B cell (primary cell): ENCODE data around the gene FMN1.

Source experiments
- EZH2 ChIP-seq: IDR thresholded peaks from 2 replicates; pipeline ENCODE4 v1.6.1; 2012; ENCODE audit warnings: borderline replicate concordance, low read depth, mild to moderate bottlenecking, moderate library complexity, low read length; ENCODE audit not compliant: insufficient read depth, poor library complexity, severe bottlenecking
- TF ChIP-seq, protein P1 (sequence below): fragments of 200-600 bp; IDR thresholded peaks from one replicate; pipeline ENCODE4 v1.8.0; 2022; ENCODE audit warnings: antibody characterized with exemption, mild to moderate bottlenecking

DNA sequence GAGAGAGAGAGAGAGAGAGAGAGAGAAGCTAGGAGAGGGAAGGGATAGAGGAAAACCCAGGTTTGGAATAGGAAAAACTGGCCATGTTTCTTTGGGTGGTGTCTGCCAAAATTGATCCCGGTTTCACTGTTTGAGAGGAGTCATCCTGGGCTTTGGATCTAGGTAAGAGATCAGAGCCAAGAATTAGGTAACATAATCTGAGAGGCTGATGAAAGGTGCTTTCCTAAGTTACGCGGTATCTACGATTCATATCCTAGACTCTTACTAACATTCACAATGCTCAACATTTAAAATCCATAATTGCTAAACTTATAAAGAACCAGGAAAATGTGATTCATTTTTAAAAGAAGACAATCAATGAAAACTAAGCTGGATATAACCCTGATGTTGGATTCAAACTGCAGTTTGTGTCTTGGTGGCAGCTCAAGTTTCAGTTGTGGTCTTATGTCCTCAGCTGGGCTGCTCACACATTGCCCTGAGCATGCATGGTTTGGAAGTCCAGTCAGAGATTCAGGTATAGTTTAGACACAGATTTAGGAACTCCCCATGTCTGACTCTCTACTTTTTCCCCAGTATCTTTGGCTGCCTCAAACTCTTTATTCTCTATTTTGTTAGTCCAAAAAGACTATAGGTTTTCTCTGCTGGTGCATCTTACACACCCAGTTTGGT is 42.5 kb upstream of the FMN1 start:
- TF ChIP-seq, protein P1, sequence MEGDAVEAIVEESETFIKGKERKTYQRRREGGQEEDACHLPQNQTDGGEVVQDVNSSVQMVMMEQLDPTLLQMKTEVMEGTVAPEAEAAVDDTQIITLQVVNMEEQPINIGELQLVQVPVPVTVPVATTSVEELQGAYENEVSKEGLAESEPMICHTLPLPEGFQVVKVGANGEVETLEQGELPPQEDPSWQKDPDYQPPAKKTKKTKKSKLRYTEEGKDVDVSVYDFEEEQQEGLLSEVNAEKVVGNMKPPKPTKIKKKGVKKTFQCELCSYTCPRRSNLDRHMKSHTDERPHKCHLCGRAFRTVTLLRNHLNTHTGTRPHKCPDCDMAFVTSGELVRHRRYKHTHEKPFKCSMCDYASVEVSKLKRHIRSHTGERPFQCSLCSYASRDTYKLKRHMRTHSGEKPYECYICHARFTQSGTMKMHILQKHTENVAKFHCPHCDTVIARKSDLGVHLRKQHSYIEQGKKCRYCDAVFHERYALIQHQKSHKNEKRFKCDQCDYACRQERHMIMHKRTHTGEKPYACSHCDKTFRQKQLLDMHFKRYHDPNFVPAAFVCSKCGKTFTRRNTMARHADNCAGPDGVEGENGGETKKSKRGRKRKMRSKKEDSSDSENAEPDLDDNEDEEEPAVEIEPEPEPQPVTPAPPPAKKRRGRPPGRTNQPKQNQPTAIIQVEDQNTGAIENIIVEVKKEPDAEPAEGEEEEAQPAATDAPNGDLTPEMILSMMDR, result no peak
- TF ChIP-seq EZH2, result no peak
